Naive thymus-derived CD4-positive, alpha-beta T cell (primary cell): ENCODE measurements around the gene TRMT5. TPM values are rescaled to one million over a fixed set of nuclear protein-coding genes. Genes with fewer than 3 reads are reported as not detected.

Experiments
- ATAC-seq: fragments of 150-1000 bp; cut with Tn5 transposase; 2 replicates; pipeline ENCODE4 v1.10.0; 2021; ENCODE audit warnings: mild to moderate bottlenecking, moderate library complexity
- CTCF ChIA-PET: fragments of 350-600 bp; sonication (Branson Sonifier 250); formaldehyde crosslinking; loops from one replicate; lab custom pipeline; 2021; ENCODE audit warnings: antibody characterized with exemption; lab: Charles Lee
- POLR2A ChIA-PET: fragments of 350-600 bp; sonication (Branson Sonifier 250); formaldehyde crosslinking; loops from one replicate; lab custom pipeline; 2021; ENCODE audit warnings: antibody characterized with exemption, inconsistent platforms; lab: Charles Lee
- DNase-seq, 9 donors: peaks; one replicate each; pipeline versions ENCODE4 v3.0.0 to v3.0.0-alpha.2; 2020 to 2022; ENCODE audit warnings: mixed read lengths in 1 of 9
- H3K27ac ChIP-seq: one replicate; pipeline ENCODE4 v1.7.0; 2013; ENCODE audit warnings: mild to moderate bottlenecking, low read depth, low read length, moderate library complexity
- H3K27me3 ChIP-seq, 2 donors: one replicate each; pipeline ENCODE4 v1.7.0; 2013; ENCODE audit warnings: low read length in 2 of 2, mild to moderate bottlenecking in 2 of 2, moderate library complexity in 2 of 2; ENCODE audit not compliant: control insufficient read depth in 2 of 2, insufficient read depth in 2 of 2
- H3K36me3 ChIP-seq, 3 experiments: 1 replicate in 2 of 3; 2 replicates in 1 of 3; pipeline ENCODE4 v1.7.0; 2013; ENCODE audit warnings: low read length in 3 of 3, mild to moderate bottlenecking in 3 of 3, moderate library complexity in 1 of 3; ENCODE audit not compliant: insufficient read depth in 3 of 3, control insufficient read depth in 2 of 3
- H3K4me1 ChIP-seq, 2 donors: one replicate each; pipeline ENCODE4 v1.7.0; 2013; ENCODE audit warnings: low read length in 2 of 2, mild to moderate bottlenecking in 2 of 2, moderate library complexity in 1 of 2; ENCODE audit not compliant: control insufficient read depth in 2 of 2, insufficient read depth in 2 of 2
- H3K4me3 ChIP-seq: 2 replicates; pipeline ENCODE4 v1.7.0; 2013; ENCODE audit warnings: mild to moderate bottlenecking, low read length
- H3K9me3 ChIP-seq, 3 experiments: 1 replicate in 2 of 3; 2 replicates in 1 of 3; pipeline ENCODE4 v1.7.0; 2013; ENCODE audit warnings: low read length in 3 of 3; ENCODE audit not compliant: control insufficient read depth in 2 of 3
- H3K27ac Mint-ChIP-seq, 9 donors: one replicate each; pipeline ENCODE4 v1.8.0; 2020 to 2022; ENCODE audit warnings: mixed read lengths in 9 of 9, mild to moderate bottlenecking in 8 of 9, moderate library complexity in 5 of 9, inconsistent platforms in 2 of 9
- H3K27me3 Mint-ChIP-seq, 5 donors: one replicate each; pipeline ENCODE4 v1.8.0; 2021 to 2022; ENCODE audit warnings: mixed read lengths in 5 of 5, mild to moderate bottlenecking in 1 of 5
- H3K36me3 Mint-ChIP-seq, 5 donors: one replicate each; pipeline ENCODE4 v1.8.0; 2020 to 2022; ENCODE audit warnings: mixed read lengths in 5 of 5, mild to moderate bottlenecking in 3 of 5, inconsistent platforms in 1 of 5
- H3K4me1 Mint-ChIP-seq, 7 donors: one replicate each; pipeline ENCODE4 v1.8.0; 2020 to 2022; ENCODE audit warnings: mixed read lengths in 7 of 7, mild to moderate bottlenecking in 3 of 7, inconsistent platforms in 1 of 7
- H3K4me3 Mint-ChIP-seq, 10 donors: one replicate each; pipeline ENCODE4 v1.8.0; 2020 to 2022; ENCODE audit warnings: mild to moderate bottlenecking in 10 of 10, mixed read lengths in 10 of 10, moderate library complexity in 6 of 10, inconsistent platforms in 2 of 10
- H3K9me3 Mint-ChIP-seq, 11 donors: one replicate each; pipeline ENCODE4 v1.8.0; 2020 to 2022; ENCODE audit warnings: mixed read lengths in 11 of 11, mild to moderate bottlenecking in 4 of 11, inconsistent platforms in 1 of 11, moderate library complexity in 1 of 11
- intact Hi-C, 2 donors: fragments of 100-400 bp; cut with micrococcal nuclease; formaldehyde crosslinking; loops; one replicate each; pipeline ENCODE4 v1.15.1; 2023
- polyA plus RNA-seq, 2 donors: library from polyadenylated mRNA; unstranded; fragments of 300-500 nt; fragmentation: Illumina TruSeq; gene quantifications; one replicate each; pipeline ENCODE4 v1.2.3, GENCODE V29; 2021
- total RNA-seq, 6 experiments: library from RNA in 5 of 6; stranded (reverse) in 5 of 6; gene quantifications; 1 replicate in 5 of 6; 2 replicates in 1 of 6; pipeline ENCODE4 v1.2.3 and lab custom pipeline; 2021 to 2026

Gene TRMT5
- total and polyA plus RNA-seq, 7 experiments from 2014 or later, result 1.9 to 10.6 (median 6.0) TPM

DNA sequence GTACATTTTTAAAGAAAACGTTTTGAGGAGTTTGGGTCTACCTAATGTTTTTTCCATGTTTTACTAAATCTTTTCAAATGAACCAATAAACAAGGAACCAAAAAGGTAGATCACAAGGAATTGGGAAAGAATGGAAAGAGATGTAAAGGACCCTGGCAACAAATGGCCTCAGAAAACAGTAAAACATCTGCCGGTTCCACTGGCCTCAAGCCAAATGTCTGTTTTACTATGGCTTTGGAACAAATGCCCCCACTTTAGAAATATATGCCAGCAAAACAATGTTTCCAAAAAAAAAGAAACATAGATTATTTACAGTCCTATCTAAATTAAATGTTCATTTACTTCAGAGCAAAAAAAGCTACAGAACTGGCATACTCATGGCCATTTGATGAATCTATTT is 3.0 kb downstream of the TRMT5 start:
- peaks cover 3 to 15% (median 10%) of the 10 kb centered on the region in 5 donors for H3K36me3 Mint-ChIP-seq
- H3K27ac ChIP-seq, result peak overlapping the region; percentile 88
- POLR2A ChIA-PET, result interaction anchor here (1.7 kb wide), 1 partner anchor 303 kb away, joined by 3 read pairs; the partner anchor contains the start of gene TMEM30B

GRCh38 chr14:60975551-60975950 is 5.3 kb downstream of the TRMT5 start:
- H3K4me1 Mint-ChIP-seq, result peaks cover 6 to 29% (median 16%) of the 10 kb centered on the region in 7 donors
- H3K36me3 Mint-ChIP-seq, result peaks cover 3 to 25% (median 22%) of the 10 kb centered on the region in 5 donors
- peak overlapping the region in 2 of 9 donors; percentile 20 to 49 for H3K27ac Mint-ChIP-seq
- Histone ChIP-seq H3K27ac (no peak overlapping the region), H3K4me3 (no peak overlapping the region), H3K27me3 (no peaks in the 10 kb centered on the region), H3K9me3 (no peaks in the 10 kb centered on the region), H3K4me1 (peaks cover 0 to 5% of the 10 kb centered on the region in 2 donors), H3K36me3 (no peaks in the 10 kb centered on the region)
- ChIA-PET POLR2A (no interaction called here), CTCF (interaction anchor here (1.2 kb wide), 1 partner anchor 16 kb away, joined by 3 read pairs; no protein-coding TSS in a partner anchor)
- no peaks in the 10 kb centered on the region for H3K9me3 Mint-ChIP-seq
- intact Hi-C loops, result no loop called here
- H3K4me3 Mint-ChIP-seq, result no peak overlapping the region
- ATAC-seq (no peak), DNase-seq (no peak)
- no peaks in the 10 kb centered on the region for H3K27me3 Mint-ChIP-seq

More for the DNA sequence above, 3.0 kb downstream of the TRMT5 start:
- ATAC-seq (no peak), DNase-seq (no peak)
- CTCF ChIA-PET, result no interaction called here
- intact Hi-C loops, result no loop called here
- peak overlapping the region in 2 of 9 donors; percentile 4 to 26 for H3K27ac Mint-ChIP-seq
- Histone ChIP-seq H3K4me1 (peaks cover 11 to 14% of the 10 kb centered on the region in 2 donors), H3K36me3 (peaks cover 0 to 8% (median 0%) of the 10 kb centered on the region in 3 experiments), H3K4me3 (no peak overlapping the region), H3K9me3 (no peaks in the 10 kb centered on the region), H3K27me3 (no peaks in the 10 kb centered on the region)
- H3K4me3 Mint-ChIP-seq, result no peak overlapping the region
- peaks cover 6 to 29% (median 16%) of the 10 kb centered on the region in 7 donors for H3K4me1 Mint-ChIP-seq
- H3K9me3 Mint-ChIP-seq, result no peaks in the 10 kb centered on the region
- H3K27me3 Mint-ChIP-seq, result no peaks in the 10 kb centered on the region

DNA sequence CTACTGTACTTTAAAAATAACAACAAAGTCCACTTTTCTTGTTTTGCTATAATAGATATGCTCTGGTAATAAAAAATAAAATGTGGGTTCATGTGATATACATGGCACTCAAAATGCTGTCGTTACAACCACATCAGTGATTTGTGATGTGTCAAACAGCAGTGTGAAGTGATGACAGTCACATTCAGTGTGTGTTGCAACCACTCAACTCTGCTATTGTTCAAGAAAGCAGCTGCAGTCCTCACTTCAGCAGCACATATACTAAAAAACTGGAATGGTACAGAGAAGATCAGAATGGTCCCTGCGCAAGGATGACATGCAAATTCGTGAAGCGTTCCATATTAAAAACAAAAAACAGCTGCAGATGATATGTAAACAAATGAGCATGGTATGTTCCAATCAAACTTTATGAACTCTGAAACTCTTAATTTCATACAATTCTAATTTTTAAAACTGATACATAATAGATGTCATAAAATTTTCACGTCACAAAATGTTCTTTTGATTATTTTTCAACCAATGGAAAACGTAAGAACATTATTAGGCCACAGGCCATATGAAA is 6.7 kb downstream of the TRMT5 start:
- POLR2A ChIA-PET, result no interaction called here
- H3K9me3 ChIP-seq, result no peaks in the 10 kb centered on the region
- DNase-seq, result no peak
- H3K4me3 ChIP-seq, result no peak overlapping the region
- Mint-ChIP-seq H3K27me3 (no peaks in the 10 kb centered on the region), H3K27ac (no peak overlapping the region), H3K36me3 (peaks cover 3 to 25% (median 22%) of the 10 kb centered on the region in 5 donors), H3K4me1 (peaks cover 1 to 29% (median 16%) of the 10 kb centered on the region in 7 donors), H3K4me3 (no peak overlapping the region), H3K9me3 (no peaks in the 10 kb centered on the region)
- ATAC-seq, result no peak
- CTCF ChIA-PET, result no interaction called here
- H3K27me3 ChIP-seq, result no peaks in the 10 kb centered on the region
- no peak overlapping the region for H3K27ac ChIP-seq
- H3K36me3 ChIP-seq, result no peaks in the 10 kb centered on the region
- no peaks in the 10 kb centered on the region for H3K4me1 ChIP-seq
- intact Hi-C loops, result no loop called here

GRCh38 chr14:60973070-60973469 is 7.8 kb downstream of the TRMT5 start:
- Mint-ChIP-seq H3K4me1 (peaks cover 1 to 21% (median 15%) of the 10 kb centered on the region in 7 donors), H3K27me3 (no peaks in the 10 kb centered on the region), H3K9me3 (no peaks in the 10 kb centered on the region), H3K36me3 (peaks cover 3 to 24% (median 21%) of the 10 kb centered on the region in 5 donors), H3K27ac (peak overlapping the region in 1 of 9 donors; percentile 55), H3K4me3 (no peak overlapping the region)
- no peaks in the 10 kb centered on the region for H3K27me3 ChIP-seq
- POLR2A ChIA-PET, result no interaction called here
- H3K36me3 ChIP-seq, result no peaks in the 10 kb centered on the region
- DNase-seq, result no peak
- H3K9me3 ChIP-seq, result no peaks in the 10 kb centered on the region
- intact Hi-C loops, result no loop called here
- CTCF ChIA-PET, result no interaction called here
- no peak overlapping the region for H3K4me3 ChIP-seq
- H3K4me1 ChIP-seq, result no peaks in the 10 kb centered on the region
- no peak overlapping the region for H3K27ac ChIP-seq
- ATAC-seq, result no peak

DNA sequence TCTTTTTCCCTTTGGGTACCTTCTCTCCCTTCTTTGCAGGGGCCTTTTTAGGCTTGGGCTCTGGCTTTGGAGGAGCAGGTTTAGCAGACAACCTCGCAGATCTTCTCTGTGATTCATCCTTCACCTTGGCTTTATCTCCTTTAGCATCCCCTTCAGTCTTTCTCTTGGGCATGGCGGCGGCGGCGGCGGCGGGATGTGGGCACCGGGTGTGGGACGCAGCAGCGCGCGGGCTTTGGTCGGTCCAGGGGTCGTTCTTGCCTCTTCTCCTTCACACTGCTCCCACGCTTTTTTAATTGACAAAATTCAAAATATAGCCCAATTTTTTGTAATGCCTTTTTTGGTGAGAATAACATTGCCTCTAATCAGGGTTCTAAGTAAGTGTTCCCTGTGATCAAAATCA is 8.6 kb downstream of the TRMT5 start:
- H3K27me3 ChIP-seq, result no peaks in the 10 kb centered on the region
- no peaks in the 10 kb centered on the region for H3K27me3 Mint-ChIP-seq
- no peak overlapping the region for H3K27ac ChIP-seq
- no peaks in the 10 kb centered on the region for H3K9me3 Mint-ChIP-seq
- H3K36me3 Mint-ChIP-seq, result peaks cover 3 to 24% (median 21%) of the 10 kb centered on the region in 5 donors
- DNase-seq (no peak), ATAC-seq (no peak)
- no peak overlapping the region for H3K27ac Mint-ChIP-seq
- H3K4me1 Mint-ChIP-seq, result peaks cover 0 to 16% (median 9%) of the 10 kb centered on the region in 7 donors
- no peaks in the 10 kb centered on the region for H3K9me3 ChIP-seq
- CTCF ChIA-PET, result no interaction called here
- no peaks in the 10 kb centered on the region for H3K4me1 ChIP-seq
- no peak overlapping the region for H3K4me3 Mint-ChIP-seq
- no peaks in the 10 kb centered on the region for H3K36me3 ChIP-seq
- POLR2A ChIA-PET, result interaction anchor here (0.7 kb wide), 1 partner anchor 1508 kb away, joined by 3 read pairs; no protein-coding TSS in a partner anchor
- H3K4me3 ChIP-seq, result no peak overlapping the region
- intact Hi-C loops, result no loop called here

DNA sequence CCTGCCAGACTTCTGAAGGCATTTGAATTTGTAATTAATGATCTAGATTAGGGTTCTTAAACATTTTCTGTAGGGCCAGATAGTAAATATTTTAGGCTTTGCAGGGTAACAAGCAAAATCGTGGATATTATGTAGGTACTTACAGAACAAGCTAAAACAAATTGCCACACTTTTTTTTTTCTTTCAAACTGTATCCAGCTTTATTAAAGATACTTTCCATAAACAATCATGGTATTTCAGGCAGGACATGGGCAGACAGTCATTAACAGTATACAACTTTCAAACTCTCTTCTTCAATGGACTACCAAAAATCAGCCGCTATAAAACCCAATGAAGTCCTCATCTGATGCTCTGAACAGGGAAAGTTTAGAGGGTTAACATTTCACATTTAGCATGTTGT is 9.6 kb downstream of the TRMT5 start:
- ATAC-seq (no peak), DNase-seq (no peak)
- CTCF ChIA-PET, result no interaction called here
- Mint-ChIP-seq H3K27me3 (no peaks in the 10 kb centered on the region), H3K27ac (peak overlapping the region in 2 of 9 donors; percentile 24 to 32), H3K4me3 (no peak overlapping the region), H3K4me1 (peaks cover 0 to 11% (median under 1%) of the 10 kb centered on the region in 7 donors), H3K36me3 (peaks cover 3 to 24% (median 21%) of the 10 kb centered on the region in 5 donors), H3K9me3 (no peaks in the 10 kb centered on the region)
- H3K36me3 ChIP-seq, result no peaks in the 10 kb centered on the region
- POLR2A ChIA-PET, result interaction anchor here (0.7 kb wide), 1 partner anchor 1507 kb away, joined by 3 read pairs; no protein-coding TSS in a partner anchor
- H3K9me3 ChIP-seq, result no peaks in the 10 kb centered on the region
- intact Hi-C loops, result no loop called here
- no peaks in the 10 kb centered on the region for H3K4me1 ChIP-seq
- no peak overlapping the region for H3K27ac ChIP-seq
- no peaks in the 10 kb centered on the region for H3K27me3 ChIP-seq
- no peak overlapping the region for H3K4me3 ChIP-seq

DNA sequence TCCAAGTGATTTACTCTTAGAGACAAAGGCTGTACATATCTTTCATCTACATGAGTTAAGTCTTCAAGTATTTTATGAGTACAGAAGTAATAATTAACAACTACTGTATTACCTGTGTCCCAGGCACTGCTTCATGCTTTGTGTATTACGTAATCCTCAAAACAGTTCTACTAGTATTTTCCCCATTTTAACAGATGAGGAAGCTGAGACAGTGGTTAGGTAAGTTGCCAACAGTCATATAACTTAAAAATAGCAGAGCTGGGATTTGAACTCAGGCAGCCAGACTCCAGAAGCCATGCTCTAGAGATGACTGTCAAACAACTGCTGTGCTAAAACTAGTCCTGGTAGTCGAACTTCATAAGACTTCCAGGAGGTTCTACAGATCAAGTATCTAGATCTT is 10.7 kb downstream of the TRMT5 start:
- Mint-ChIP-seq H3K4me3 (no peak overlapping the region), H3K36me3 (peaks cover 3 to 24% (median 17%) of the 10 kb centered on the region in 5 donors), H3K27ac (no peak overlapping the region), H3K27me3 (no peaks in the 10 kb centered on the region), H3K9me3 (no peaks in the 10 kb centered on the region), H3K4me1 (peaks cover 0 to 5% (median 0%) of the 10 kb centered on the region in 7 donors)
- no peak for ATAC-seq
- DNase-seq, result no peak
- H3K9me3 ChIP-seq, result no peaks in the 10 kb centered on the region
- no peaks in the 10 kb centered on the region for H3K36me3 ChIP-seq
- H3K4me3 ChIP-seq, result no peak overlapping the region
- H3K27me3 ChIP-seq, result no peaks in the 10 kb centered on the region
- H3K27ac ChIP-seq, result no peak overlapping the region
- CTCF ChIA-PET, result no interaction called here
- POLR2A ChIA-PET, result no interaction called here
- H3K4me1 ChIP-seq, result no peaks in the 10 kb centered on the region
- intact Hi-C loops, result no loop called here
